Urothelium cell line (cell line): Measurements from ENCODE around the gene MAST3.

ENCODE experiments used
- DNase-seq: peaks from one replicate; pipeline ENCODE4 v3.0.0; 2011; ENCODE audit warnings: low spot score, mixed read lengths
- FAIRE-seq: peaks from 2 replicates; lab custom pipeline; 2011; peaks lifted over from hg19 to GRCh38; lab: Jason Lieb, UNC

The MAST3 gene

DNA sequence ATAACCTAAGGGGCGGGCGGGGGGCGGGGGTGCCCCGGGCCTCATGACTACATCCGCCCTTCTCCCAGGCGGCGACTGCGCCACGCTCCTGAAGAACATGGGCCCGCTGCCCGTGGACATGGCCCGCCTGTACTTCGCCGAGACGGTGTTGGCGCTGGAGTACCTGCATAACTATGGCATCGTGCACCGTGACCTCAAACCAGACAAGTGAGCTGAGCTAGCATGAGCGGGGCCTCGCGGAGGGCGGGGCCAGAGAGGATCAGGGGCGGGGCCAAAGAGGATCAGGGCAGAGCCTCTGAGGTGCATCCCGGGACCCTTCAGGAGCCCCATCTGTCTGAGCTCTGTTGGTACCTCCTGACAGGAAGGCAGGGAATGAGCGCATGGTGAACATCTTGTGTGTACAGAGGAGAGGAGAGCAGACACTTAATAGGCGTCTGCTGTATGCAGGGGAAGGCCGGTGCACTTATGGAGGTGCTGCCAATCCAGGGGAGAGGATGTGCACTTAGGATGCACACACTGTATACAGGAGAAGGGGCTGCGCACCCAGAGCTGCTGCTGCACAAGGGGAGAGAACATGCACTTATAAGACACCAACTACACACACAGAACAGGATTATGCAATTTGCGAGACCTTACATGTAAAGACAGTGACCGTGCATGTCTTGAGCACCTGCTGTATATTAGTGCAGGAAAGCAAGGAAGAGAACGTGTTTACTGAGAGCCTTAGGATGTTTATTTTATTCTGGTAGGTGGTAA is 34.4 kb downstream of the MAST3 start:
- FAIRE-seq = no peak

DNA sequence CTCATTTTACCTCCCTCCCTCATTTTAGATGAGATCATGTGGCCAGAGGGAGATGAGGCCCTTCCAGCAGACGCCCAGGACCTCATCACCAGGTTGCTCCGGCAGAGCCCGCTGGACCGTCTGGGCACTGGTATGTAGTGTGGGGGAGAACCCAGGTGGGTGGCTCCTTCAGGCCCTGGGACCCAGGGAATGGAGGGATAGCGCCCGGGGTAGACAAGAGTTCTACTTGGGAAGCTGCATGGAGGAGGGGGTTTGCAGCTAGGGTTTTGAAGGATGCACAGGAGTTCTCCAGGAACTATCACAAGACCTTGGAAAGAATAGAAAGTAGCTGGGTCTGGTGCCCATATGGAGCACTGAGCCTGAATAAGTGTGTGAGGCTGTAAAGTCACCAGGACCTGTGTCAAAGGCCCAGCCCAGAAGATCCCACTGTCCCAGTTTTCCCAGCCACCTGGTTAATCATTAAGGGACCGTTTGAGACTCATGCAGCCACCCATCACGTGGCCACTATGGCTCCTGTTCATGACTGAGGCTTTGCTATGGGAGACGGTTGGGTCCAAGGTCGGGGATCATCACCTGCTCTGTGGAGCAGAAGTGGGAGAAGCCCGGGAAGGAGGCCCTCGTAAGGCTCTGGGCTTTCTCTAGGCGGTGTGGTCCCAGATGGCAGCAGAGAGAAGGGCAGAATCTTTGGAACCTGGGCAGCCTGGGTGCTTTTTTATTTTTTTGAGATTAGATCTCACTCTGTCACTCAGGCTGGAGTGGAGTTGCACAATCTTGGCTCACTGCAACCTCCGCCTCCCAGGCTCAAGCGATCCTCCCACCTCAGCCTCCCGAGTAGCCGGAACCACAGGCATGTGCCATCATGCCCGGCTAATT is 38.4 kb downstream of the MAST3 start:
- no peak for FAIRE-seq

More for the DNA sequence above, 34.4 kb downstream of the MAST3 start:
- DNase-seq = no peak

DNA sequence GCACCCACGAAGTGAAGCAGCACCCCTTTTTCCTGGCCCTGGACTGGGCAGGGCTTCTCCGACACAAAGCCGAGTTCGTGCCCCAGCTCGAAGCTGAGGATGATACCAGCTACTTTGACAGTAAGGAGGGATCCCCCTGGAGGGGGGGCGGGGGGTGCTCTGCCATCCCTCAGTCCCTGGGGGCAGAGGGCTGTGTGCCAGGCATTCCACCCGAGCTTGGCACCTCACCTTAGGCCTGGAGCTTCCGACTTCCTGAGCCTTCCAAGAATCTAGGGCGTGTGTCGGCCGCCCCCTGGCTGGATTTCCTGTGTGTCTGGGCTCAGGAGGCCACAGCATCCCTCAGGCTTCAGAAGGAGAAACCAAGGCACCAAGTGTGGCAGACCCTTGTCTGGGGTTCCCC is 39.7 kb downstream of the MAST3 start:
- DNase-seq (no peak), FAIRE-seq (no peak)

More for the DNA sequence above, 38.4 kb downstream of the MAST3 start:
- DNase-seq = no peak

DNA sequence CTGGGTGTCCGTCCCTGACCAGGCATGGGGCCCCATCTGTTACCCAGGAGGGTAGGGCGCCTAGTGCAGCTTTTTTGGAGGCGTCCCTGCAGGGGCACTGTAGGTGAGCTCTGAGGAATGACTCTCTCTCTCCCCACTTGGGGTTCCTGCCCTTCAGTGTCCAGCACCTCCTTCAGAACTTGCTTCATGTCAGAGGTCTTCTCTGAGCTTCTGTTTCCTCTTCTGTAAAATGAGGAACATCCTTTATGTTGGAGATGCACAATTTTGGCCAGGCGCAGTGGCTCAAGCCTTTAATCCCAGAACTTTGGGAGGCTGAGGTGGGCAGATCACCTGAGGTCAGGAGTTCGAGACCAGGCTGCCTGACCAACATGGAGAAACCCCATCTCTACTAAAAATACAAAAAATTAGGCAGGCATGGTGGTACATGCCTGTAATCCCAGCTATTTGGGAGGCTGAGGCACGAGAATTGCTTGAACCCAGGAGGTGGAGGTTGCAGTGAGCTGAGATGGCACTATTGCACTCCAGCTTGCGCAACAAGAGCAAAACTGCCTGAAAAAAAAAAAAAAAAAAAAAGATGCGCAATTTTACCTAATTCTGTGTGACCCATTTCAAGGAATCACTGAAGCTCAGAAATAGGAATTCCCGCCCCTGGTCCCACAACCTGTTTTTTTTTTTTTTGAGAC is 40.2 kb downstream of the MAST3 start:
- FAIRE-seq (no peak), DNase-seq (no peak)

DNA sequence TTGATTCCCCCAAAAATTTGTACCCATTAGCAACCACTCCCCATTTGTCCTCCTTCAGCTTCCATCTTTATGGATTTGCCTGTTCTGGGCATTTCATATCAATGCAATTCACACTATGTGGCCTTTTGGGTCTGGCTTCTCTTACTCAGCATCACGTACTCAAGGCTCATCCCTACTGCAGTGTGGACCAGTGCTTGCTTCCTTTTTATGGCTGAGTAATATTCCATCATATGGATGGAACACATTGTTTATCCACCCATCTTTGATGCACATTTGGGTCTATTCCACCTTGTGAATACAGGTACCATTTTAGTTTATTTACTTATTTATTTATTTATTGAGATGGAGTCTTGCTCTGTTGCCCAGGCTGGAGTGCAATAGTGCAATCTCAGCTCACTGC is 42.9 kb downstream of the MAST3 start:
- DNase-seq = no peak
- FAIRE-seq = no peak

DNA sequence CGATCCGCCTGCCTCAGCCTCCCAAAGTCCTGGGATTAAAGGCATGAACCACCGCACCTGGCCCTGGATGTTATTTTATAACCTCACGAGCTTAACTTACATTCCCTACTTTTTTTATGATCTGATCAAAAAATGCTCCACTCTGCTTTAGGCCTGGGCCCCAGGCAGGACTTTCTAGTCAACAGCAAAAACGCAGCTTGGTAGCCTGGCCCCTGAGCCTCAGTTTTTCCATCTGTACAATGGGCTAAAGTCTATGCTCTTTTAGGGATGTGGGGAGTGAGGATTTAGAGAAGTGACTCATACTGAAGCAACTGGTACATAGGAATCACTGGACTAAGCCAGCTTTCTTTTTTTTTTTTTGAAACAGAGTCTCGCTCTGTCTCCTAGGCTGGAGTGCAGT is 43.5 kb downstream of the MAST3 start:
- FAIRE-seq = no peak
- no peak for DNase-seq

DNA sequence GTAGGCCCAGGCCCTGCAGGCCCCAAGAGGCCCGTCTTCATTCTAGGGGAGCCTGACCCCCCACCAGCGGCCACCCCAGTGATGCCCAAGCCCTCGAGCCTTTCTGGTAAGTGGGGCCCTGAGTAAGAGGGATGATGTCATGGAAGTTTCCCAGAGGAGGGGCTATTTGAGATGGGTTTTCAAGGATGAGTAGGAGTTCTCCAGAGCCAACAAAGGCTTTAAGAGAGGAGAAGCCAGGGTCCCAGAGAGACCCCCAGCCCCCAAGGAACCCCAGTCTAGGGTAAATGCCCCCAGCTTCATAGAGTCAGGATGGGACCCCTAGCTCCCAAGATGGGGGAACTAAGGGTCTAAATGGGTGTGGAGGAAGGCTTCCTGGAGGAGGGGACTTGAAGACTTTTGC is 46.3 kb downstream of the MAST3 start:
- no peak for DNase-seq
- no peak for FAIRE-seq

DNA sequence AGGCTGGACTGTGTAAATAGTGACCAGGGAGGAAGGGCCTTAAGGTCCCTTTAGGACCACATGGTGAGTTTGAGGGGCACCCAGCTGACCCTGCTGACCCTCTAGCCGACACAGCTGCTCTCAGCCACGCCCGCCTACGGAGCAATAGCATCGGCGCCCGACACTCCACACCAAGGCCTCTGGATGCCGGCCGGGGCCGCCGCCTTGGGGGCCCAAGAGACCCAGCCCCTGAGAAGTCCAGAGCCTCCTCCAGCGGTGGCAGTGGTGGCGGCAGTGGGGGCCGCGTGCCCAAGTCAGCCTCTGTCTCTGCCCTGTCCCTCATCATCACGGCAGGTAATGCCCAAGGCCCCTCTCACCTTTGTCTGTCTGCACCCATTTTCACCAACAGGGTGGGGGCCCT is 46.8 kb downstream of the MAST3 start:
- DNase-seq (no peak), FAIRE-seq (no peak)

DNA sequence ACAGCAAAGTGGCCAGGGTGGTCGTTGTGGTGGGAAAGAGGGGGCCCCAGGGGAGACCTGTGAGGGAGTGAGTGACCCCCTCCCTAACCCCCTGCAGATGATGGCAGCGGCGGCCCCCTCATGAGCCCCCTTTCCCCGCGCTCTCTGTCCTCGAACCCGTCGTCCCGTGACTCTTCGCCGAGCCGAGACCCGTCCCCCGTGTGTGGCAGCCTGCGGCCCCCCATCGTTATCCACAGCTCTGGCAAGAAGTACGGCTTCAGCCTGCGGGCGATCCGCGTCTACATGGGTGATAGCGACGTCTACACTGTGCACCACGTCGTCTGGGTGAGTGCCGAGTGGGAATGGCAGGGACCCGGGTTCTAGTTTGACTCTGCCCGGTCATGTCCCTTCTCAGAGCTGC is 47.3 kb downstream of the MAST3 start:
- FAIRE-seq (no peak), DNase-seq (no peak)

DNA sequence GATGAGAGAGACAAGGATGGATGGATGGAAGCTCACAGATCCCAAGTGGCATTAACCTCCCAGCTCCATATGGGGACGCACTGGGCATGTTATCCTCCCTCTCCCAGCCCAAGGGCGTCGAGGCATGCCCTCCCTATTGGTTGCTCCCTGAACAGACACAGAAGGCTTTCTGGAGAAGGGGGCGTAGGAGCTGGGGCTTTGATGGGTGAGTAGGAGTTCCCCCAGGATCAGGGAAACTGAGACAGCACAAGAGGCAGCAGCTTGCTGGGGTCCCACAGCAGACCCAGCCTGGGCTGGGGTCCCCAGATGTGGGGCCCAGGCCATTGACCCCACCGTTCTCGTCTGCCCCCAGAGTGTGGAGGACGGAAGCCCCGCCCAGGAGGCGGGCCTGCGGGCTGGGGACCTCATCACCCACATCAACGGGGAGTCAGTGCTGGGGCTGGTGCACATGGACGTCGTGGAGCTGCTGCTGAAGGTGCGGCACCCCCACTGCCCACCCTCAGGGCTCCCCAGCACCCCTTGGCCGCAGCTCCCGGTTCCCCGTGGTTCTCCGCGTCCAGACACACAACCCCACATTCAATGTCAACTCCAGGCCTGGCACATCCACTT is 47.9 kb downstream of the MAST3 start:
- no peak for FAIRE-seq
- no peak for DNase-seq

DNA sequence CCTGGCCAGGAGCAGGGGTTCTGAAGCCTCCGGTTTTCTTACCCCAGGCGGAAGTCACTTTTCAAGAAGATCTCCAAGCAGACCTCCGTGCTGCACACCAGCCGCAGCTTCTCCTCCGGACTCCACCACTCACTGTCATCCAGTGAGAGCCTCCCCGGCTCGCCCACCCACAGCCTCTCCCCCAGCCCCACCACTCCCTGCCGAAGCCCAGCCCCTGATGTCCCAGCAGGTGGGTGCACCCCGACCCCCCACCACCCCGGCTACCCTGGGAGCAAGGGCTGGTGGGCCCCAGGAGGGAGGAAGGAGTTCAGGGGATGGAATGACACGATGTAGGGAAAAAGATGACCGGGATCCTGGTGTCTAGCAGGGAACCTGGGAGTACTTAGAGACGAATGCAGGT is 49.8 kb downstream of the MAST3 start:
- no peak for DNase-seq
- FAIRE-seq = no peak

DNA sequence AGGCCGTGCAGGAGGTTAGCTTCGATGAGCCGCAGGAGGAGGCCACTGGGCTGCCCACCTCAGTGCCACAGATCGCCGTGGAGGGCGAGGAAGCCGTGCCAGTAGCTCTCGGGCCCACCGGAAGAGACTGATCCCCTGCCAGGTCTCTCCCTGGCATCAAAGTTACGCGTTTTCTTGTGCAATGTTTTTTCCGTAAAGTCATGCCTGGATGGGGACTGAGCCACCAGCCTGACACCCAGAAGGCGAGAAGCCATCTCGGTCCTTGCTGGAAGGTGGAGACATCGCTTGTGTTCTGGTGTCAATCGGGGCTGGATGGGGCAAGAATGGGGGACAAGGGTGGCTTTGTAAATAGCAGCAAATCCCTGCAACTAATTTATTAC is 52.0 kb downstream of the MAST3 start:
- FAIRE-seq (no peak), DNase-seq (no peak)

DNA sequence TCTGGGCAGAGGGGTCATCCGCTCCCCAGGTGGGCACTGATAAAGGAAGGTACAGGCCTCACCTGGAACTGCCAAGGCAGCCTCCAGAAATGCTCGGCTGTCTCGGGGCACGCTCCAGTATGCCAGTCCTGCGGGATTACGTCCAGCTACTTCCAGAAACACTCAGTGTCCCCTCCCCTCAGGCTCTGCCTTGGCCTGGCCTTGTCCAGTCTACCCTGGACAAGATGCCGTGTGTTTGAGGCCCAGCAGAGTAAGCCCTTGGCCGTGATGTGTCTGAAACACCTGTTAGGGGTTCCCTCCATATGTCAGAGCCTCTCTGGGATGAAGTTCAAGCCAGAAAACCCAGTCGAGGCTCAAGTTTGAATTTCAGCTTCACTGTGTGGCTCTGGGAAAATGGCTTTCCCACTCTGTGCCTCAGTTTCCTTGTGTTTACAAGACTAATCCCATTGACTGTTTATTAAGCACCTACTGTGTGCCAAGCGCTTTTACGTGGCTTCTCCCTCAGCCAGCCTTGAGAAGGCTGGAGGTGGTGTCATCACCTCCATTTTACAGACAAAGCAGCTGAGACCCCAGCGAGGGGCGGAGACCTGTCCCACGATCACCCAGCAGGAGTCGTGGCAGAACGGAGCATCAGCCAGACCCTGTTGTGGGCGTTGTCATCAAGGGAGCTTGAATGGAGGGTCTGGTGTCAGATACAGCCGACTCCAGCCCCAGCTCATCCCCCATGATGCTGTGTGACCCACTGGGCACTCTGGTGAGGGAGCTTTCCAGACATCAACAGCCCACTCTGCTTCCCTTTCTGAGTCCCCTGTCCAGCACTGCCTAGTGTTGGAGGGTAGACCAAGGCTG is 53.4 kb downstream of the MAST3 start:
- no peak for FAIRE-seq

DNA sequence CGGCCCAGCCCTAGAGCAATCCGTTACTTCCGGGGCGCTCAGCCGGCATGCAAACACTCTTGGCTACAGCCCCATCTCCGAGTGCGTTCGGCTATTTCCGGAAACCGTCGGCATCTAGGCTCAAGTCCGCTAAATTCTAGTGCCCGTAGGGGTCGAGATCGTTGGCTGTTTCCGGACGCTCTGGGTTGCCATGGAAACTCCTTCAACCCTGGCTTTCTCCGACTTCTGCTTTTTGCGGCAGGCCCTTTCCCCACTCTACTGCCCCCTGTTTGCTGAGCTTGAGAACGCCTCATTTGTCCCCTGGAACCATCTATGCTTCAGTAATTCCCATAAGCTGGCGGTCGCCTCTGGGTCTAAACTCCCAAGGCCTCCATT is 54.9 kb downstream of the MAST3 start:
- FAIRE-seq = peak; percentile 20

More for the DNA sequence above, 53.4 kb downstream of the MAST3 start:
- DNase-seq = no peak

DNA sequence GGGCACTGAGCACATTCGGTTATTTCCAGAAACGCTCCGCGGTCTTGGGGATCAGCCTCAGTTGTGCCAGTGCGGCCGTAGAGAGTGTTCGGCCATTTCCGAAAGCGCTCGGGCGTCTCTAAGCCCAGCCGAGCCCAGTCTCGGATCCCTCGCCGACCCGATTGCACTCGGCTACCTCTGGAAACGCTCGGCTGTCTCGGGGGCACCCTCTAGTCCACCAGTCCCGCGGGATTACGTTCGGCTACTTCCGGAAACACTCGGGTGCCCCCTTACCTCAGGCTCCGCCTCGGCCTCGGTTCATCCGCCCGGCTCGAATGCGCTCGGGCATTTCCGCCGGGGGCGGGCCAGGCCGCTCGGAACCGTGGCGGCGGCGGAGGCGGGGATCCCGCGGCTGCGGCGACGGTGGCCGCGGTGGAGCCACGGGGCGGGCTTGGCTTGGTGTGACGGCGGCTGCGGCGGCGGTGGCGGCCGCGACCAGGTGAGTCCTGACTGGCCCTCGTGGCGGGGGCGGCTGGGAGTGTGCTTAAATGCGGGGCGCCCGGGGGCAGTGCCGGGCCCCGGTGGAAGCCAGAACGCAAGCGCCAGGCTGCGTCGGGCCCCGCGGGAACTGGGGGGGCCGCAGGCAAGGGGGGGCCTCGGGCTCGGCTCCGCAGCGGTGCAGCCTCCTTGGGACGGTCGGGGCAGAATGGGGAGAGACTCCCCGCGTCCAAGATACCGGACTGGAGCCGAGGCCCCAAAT is 55.4 kb downstream of the MAST3 start, which contains the start of gene PIK3R2:
TSS of gene PIK3R2 (plus strand) at position 347 of the 739 bp plus-strand sequence. CDS start 2,717 bp downstream, outside the sequence.
- FAIRE-seq (peak; percentile 5), DNase-seq (peak; percentile 96)

More for the DNA sequence above, 54.9 kb downstream of the MAST3 start:
- DNase-seq = peak; percentile 92

DNA sequence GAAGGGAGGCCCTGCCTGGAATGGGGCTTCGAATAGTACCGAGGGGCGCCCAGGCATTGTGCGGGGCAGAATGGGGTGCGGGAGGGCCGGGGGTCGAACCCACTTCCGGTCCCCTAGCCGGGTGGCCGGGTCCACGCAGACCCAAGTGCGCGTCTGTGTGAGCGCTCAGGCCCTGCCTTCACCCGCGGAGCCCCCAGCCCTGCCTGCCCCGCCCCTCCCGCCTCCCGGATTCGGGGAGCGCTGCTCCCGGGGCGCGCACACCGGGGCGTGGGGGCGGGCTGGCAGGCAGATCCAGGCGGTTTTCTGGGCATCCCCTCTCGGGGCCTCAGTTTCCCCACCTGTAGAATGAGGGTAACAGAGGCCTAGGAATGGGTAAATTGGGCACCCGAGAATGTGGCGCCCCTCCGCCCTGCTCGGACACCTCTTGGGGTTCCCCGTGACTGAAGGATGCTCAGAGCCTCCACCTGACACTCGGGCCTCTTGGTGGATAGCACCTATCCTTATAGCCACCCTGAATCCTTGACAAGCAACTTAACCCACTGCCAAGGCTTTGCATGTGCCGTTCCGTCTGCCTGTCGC is 56.1 kb downstream of the MAST3 start:
- no peak for FAIRE-seq

DNA sequence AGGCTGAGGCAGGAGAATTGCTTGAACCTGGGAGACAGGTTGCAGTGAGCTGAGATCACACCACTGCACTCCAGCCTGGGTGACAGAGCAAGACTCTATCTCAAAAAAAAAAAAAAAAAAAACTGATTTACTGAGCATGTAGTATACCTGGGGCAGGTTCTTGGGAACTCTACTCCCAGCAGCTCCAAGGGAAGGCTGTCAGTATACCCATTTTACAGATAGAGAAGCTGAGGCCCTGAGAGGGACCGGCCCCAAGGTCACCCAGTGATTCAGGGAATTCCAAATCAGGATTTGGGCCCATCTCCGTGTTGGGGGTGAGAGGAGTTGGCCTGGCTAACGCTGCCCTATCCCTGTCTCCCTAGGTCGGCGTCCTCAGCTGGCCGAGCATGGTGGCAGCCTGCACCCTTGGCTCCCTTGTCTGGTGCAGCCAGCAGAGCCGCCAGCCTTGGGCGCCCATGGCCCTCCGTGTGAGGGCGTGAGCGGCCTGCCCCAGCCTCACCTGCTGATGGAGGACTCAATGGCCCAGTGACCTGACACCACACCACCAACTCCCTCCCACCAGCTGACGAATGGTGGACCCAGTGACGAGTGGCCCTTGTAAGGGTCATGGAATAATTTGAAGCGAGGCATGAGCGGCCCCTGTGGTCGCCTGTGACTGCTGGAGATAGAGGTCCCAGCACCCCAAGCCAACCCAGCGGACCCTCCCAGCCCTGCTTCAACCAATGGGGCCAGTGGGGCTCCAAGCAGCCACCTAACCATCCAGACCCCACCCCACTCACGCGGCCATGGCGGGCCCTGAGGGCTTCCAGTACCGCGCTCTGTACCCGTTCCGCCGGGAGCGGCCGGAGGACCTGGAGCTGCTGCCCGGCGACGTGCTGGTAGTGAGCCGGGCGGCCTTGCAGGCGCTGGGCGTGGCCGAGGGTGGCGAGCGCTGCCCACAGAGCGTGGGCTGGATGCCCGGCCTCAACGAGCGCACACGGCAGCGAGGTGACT is 57.8 kb downstream of the MAST3 start:
- FAIRE-seq (no peak), DNase-seq (no peak)

More for the DNA sequence above, 56.1 kb downstream of the MAST3 start:
- DNase-seq = no peak

DNA sequence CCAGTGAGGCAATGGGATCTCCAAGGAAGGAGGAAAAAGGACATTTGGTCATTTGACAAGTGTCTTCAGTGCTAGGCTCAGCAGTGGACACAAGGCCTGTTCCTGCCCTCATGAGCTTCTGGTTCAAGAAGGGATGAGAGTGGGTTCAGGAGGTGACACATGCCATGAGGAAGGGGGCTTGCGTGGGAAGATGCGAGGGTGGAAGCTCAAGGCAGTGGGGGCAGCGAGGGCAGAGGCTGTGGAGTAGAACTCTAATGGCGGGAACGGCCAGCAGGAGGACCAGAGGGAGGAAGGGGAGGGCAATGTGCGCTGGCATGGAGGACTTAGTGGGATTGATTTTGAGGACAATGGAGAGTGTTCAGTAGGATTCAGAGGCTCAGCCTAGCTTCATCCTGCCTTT is 58.7 kb downstream of the MAST3 start:
- no peak for FAIRE-seq
- no peak for DNase-seq
